Measurements from ENCODE around the gene PCAT6.

The PCAT6 gene

GRCh38 chr1:202858789-202859414 is 48.1 kb downstream of the PCAT6 start:
- Histone ChIP-seq H3K9ac (no peak overlapping the region), H3K36me3 (ENCODE audit: insufficient read depth) (no peaks in the 10 kb centered on the region), H3K4me1 (ENCODE audit: low read depth, poor library complexity, severe bottlenecking) (no peaks in the 10 kb centered on the region)

GRCh38 chr1:202860744-202861419 is 50.1 kb downstream of the PCAT6 start:
- Histone ChIP-seq H3K36me3 (ENCODE audit: insufficient read depth) (no peaks in the 10 kb centered on the region), H2AFZ (ENCODE audit: low read depth) (no peak overlapping the region), H3K4me3 (IDR thresholded peaks at IDR 0.05; ENCODE audit: insufficient read depth, low read depth, low read length) (no peak overlapping the region), H4K20me1 (ENCODE audit: insufficient read depth) (no peaks in the 10 kb centered on the region), H3K27ac (no peak overlapping the region), H3K4me2 (no peak overlapping the region), H3K9ac (no peak overlapping the region), H3K4me1 (ENCODE audit: low read depth, poor library complexity, severe bottlenecking) (no peaks in the 10 kb centered on the region), H3K79me2 (ENCODE audit: insufficient read depth, low read depth) (no peaks in the 10 kb centered on the region), H3K27me3 (ENCODE audit: insufficient read depth, low read depth) (no peaks in the 10 kb centered on the region)
- TF ChIP-seq CTCF (conservative IDR thresholded peaks at IDR 0.05; ENCODE audit: low read depth, low read length), result no peak

More at GRCh38 chr1:202858789-202859414, 48.1 kb downstream of the PCAT6 start:
- Histone ChIP-seq H4K20me1 (ENCODE audit: insufficient read depth) (no peaks in the 10 kb centered on the region), H3K79me2 (ENCODE audit: insufficient read depth, low read depth) (no peaks in the 10 kb centered on the region), H3K4me2 (no peak overlapping the region), H2AFZ (ENCODE audit: low read depth) (no peak overlapping the region), H3K4me3 (IDR thresholded peaks at IDR 0.05; ENCODE audit: insufficient read depth, low read depth, low read length) (no peak overlapping the region), H3K27me3 (ENCODE audit: insufficient read depth, low read depth) (no peaks in the 10 kb centered on the region), H3K27ac (no peak overlapping the region)
- no peak for TF ChIP-seq CTCF (conservative IDR thresholded peaks at IDR 0.05; ENCODE audit: low read depth, low read length)

Measured in KMS-11 (cell line).